ENCODE results near the gene FSHB.
A peak's percentile ranks its signal among the peaks of the same experiment; 100 is the strongest.

DNA sequence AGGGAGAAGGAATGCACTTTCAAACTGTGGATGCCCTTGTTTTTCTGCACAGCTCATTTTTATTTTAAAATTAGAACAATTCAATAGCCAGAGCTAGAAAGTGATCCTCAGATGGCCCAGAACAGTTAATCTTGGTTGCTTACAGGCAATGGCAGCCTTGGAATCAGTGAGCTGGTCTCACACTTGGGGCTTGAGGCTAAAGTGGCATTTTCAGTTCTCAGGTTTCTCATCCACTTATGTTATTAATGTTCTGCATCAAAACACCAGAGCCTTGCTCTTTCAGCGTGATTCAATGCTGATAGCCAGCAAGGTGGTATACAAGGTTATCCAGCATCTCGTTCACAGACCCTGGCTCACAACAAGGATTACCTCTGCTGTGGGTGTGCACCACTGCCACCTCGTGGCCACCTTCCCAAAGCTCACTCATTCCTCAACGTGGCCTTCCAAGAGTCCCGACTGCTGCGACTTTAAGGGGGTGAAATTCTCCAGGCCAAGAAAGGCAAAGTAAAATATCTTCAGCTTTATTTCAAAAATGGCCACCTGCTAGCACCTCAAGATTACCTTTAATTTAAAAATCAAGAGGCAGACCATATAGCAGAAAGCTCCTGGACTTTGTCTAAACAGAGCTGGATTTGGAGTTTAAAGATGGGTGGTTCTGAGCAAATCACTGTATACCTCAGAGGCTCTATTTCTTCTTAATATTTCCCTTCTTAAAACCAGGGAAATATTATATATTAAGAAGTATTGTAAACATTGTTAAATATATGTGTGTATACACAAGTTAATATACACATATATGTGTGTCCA, 34.2 kb upstream of the FSHB start:
- TF ChIP-seq, protein P1, sequence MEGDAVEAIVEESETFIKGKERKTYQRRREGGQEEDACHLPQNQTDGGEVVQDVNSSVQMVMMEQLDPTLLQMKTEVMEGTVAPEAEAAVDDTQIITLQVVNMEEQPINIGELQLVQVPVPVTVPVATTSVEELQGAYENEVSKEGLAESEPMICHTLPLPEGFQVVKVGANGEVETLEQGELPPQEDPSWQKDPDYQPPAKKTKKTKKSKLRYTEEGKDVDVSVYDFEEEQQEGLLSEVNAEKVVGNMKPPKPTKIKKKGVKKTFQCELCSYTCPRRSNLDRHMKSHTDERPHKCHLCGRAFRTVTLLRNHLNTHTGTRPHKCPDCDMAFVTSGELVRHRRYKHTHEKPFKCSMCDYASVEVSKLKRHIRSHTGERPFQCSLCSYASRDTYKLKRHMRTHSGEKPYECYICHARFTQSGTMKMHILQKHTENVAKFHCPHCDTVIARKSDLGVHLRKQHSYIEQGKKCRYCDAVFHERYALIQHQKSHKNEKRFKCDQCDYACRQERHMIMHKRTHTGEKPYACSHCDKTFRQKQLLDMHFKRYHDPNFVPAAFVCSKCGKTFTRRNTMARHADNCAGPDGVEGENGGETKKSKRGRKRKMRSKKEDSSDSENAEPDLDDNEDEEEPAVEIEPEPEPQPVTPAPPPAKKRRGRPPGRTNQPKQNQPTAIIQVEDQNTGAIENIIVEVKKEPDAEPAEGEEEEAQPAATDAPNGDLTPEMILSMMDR (IDR thresholded peaks at IDR 0.05), result peak in 5 of 6 experiments; percentile 20 to 84 (median 49)
- no peak for TF ChIP-seq POLR2A (IDR thresholded peaks at IDR 0.05)
